ENCODE measurements around the gene TSC22D2.

DNA sequence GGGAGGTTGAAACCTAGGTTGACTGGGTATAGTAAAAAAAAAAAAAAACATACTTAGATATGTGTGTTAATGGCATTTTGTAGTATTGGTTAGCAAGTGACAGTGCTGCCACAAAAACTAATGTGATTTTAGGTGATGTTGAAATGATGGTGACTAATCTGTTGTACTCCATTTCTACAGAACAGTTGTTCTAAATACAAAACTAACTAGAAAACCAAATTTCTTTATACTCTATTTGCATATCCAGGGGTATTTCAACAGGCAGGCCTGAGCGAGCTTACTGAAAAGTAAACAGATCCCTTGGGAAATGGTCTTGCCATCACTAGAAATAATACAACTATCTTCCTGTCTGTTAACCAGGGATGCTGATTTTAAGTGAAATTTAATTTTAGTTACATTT lies 20.5 kb downstream of the TSC22D2 start:
- TF ChIP-seq JUND (IDR thresholded peaks at IDR 0.05; ENCODE audit: low read length) = no peak
- TF ChIP-seq, protein P1, sequence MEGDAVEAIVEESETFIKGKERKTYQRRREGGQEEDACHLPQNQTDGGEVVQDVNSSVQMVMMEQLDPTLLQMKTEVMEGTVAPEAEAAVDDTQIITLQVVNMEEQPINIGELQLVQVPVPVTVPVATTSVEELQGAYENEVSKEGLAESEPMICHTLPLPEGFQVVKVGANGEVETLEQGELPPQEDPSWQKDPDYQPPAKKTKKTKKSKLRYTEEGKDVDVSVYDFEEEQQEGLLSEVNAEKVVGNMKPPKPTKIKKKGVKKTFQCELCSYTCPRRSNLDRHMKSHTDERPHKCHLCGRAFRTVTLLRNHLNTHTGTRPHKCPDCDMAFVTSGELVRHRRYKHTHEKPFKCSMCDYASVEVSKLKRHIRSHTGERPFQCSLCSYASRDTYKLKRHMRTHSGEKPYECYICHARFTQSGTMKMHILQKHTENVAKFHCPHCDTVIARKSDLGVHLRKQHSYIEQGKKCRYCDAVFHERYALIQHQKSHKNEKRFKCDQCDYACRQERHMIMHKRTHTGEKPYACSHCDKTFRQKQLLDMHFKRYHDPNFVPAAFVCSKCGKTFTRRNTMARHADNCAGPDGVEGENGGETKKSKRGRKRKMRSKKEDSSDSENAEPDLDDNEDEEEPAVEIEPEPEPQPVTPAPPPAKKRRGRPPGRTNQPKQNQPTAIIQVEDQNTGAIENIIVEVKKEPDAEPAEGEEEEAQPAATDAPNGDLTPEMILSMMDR (IDR thresholded peaks at IDR 0.05; ENCODE audit: control extremely low read depth in 1 of 3, insufficient read depth in 1 of 3, low read depth in 1 of 3, low read length in 3 of 3) = no peak
- TF ChIP-seq, protein P2, sequence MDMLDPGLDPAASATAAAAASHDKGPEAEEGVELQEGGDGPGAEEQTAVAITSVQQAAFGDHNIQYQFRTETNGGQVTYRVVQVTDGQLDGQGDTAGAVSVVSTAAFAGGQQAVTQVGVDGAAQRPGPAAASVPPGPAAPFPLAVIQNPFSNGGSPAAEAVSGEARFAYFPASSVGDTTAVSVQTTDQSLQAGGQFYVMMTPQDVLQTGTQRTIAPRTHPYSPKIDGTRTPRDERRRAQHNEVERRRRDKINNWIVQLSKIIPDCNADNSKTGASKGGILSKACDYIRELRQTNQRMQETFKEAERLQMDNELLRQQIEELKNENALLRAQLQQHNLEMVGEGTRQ (IDR thresholded peaks at IDR 0.05; ENCODE audit: low read length) = no peak
- TF ChIP-seq MAFK (IDR thresholded peaks at IDR 0.05; ENCODE audit: low read depth, low read length) = no peak
- no peak for TF ChIP-seq RXRA (IDR thresholded peaks at IDR 0.05; ENCODE audit: insufficient read depth, low read depth, low read length)
- TF ChIP-seq CHD2 (IDR thresholded peaks at IDR 0.05; ENCODE audit: low read length) = no peak
- TF ChIP-seq POLR2A (IDR thresholded peaks at IDR 0.05; ENCODE audit: control extremely low read depth in 1 of 2, low read depth in 2 of 2, low read length in 2 of 2) = no peak
- TF ChIP-seq KDM5A (IDR thresholded peaks at IDR 0.05; ENCODE audit: low read length) = no peak
- no peak for TF ChIP-seq GABPA (IDR thresholded peaks at IDR 0.05; ENCODE audit: borderline replicate concordance, insufficient read depth, low read length)
- no peak for TF ChIP-seq TAF1 (IDR thresholded peaks at IDR 0.05; ENCODE audit: low read depth, low read length)
- TF ChIP-seq ZNF274 (IDR thresholded peaks at IDR 0.05; ENCODE audit: borderline replicate concordance, extremely low read depth, low read length) = no peak

Data from H1 (cell line).